ENCODE data around the gene KRTCAP3. TPM values are rescaled to one million over a fixed set of nuclear protein-coding genes. Genes with fewer than 3 reads are reported as not detected.
"Not testable (repeated sequence)": the region's sequence is repeated elsewhere in the genome, so short reads cannot be mapped to it uniquely, and the experiment has no call there.

The KRTCAP3 gene
- not detected in 2 replicates for total RNA-seq

GRCh38 chr2:27441958-27442919 is at the start of gene KRTCAP3:
Gene KRTCAP3, plus strand, starts transcription at chr2:27442381. Its CDS starts 32 bp downstream, at chr2:27442413.
- DNase-seq (ENCODE audit: low read depth in 2 of 2), result no peak

GRCh38 chr2:27393225-27393624 is 49.0 kb upstream of the KRTCAP3 start:
- DNase-seq (ENCODE audit: low read depth in 2 of 2), result no peak

- no peak for DNase-seq (ENCODE audit: low read depth in 2 of 2)
Observed at GRCh38 chr2:27398962-27399361, 43.2 kb upstream of the KRTCAP3 start.

GRCh38 chr2:27400348-27401135 is 41.6 kb upstream of the KRTCAP3 start:
- DNase-seq (ENCODE audit: low read depth in 2 of 2), result no peak

- DNase-seq (ENCODE audit: low read depth in 2 of 2), result peak; percentile 74 to 84
Observed at GRCh38 chr2:27407798-27408491, 34.2 kb upstream of the KRTCAP3 start.

- peak; percentile 15 to 29 for DNase-seq (ENCODE audit: low read depth in 2 of 2)
Observed at GRCh38 chr2:27408601-27409320, 33.4 kb upstream of the KRTCAP3 start.

- DNase-seq (ENCODE audit: low read depth in 2 of 2), result peak; percentile 95 to 96
Observed at GRCh38 chr2:27409321-27410073, 32.7 kb upstream of the KRTCAP3 start, which contains the start of gene PPM1G. Gene PPM1G, minus strand, starts transcription at chr2:27409591. Its CDS starts 169 bp downstream, at chr2:27409422.

GRCh38 chr2:27412419-27413152 is 29.6 kb upstream of the KRTCAP3 start:
- no peak for DNase-seq (ENCODE audit: low read depth in 2 of 2)

- DNase-seq (ENCODE audit: low read depth in 2 of 2), result no peak
Observed at GRCh38 chr2:27416151-27416550, 26.0 kb upstream of the KRTCAP3 start.

- no peak for DNase-seq (ENCODE audit: low read depth in 2 of 2)
Observed at GRCh38 chr2:27420996-27421395, 21.2 kb upstream of the KRTCAP3 start.

- DNase-seq (ENCODE audit: low read depth in 2 of 2), result no peak
Observed at GRCh38 chr2:27421660-27422250, 20.4 kb upstream of the KRTCAP3 start.

- no peak for DNase-seq (ENCODE audit: low read depth in 2 of 2)
Observed at GRCh38 chr2:27422958-27423357, 19.2 kb upstream of the KRTCAP3 start.

GRCh38 chr2:27425039-27425438 is 17.1 kb upstream of the KRTCAP3 start:
- not testable (repeated sequence) for DNase-seq (ENCODE audit: low read depth in 2 of 2)

- no peak for DNase-seq (ENCODE audit: low read depth in 2 of 2)
Observed at GRCh38 chr2:27427863-27428212, 14.3 kb upstream of the KRTCAP3 start.

GRCh38 chr2:27428213-27428977 is 13.8 kb upstream of the KRTCAP3 start, which contains the start of gene NRBP1:
Gene NRBP1, plus strand, starts transcription at chr2:27428631. Its CDS starts 4,643 bp downstream, at chr2:27433274.
- DNase-seq (ENCODE audit: low read depth in 2 of 2), result peak; percentile 92

GRCh38 chr2:27428978-27429541 is 13.1 kb upstream of the KRTCAP3 start:
- peak; percentile 90 to 91 for DNase-seq (ENCODE audit: low read depth in 2 of 2)

GRCh38 chr2:27431395-27431794 is 10.8 kb upstream of the KRTCAP3 start:
- DNase-seq (ENCODE audit: low read depth in 2 of 2), result peak; percentile 75 to 90

GRCh38 chr2:27435628-27436027 is 6.6 kb upstream of the KRTCAP3 start:
- no peak for DNase-seq (ENCODE audit: low read depth in 2 of 2)
